GM23338 (cell line): ENCODE measurements around the gene SHISA9. TPM values are rescaled to one million over a fixed set of nuclear protein-coding genes. Genes with fewer than 3 reads are reported as not detected.

ENCODE experiments used
- ATAC-seq: fragments of 200-7000 bp; cut with Tn5 transposase; 3 replicates; pipeline ENCODE4 v1.9.1; 2020
- DNase-seq: peaks from one replicate; pipeline ENCODE4 v3.0.0-alpha.2; 2015; ENCODE audit warnings: low spot score
- H2AFZ ChIP-seq: fragments of 200-600 bp; sonication (generic); 2 replicates; pipeline ENCODE4 v1.8.0; 2016; ENCODE audit warnings: antibody characterized with exemption, mild to moderate bottlenecking, moderate library complexity
- H3F3A ChIP-seq: fragments of 200-600 bp; sonication (generic); replicated peaks from 2 replicates; pipeline ENCODE4 v1.8.0; 2017; ENCODE audit warnings: antibody characterized with exemption, mixed run types, low read depth
- H3K27ac ChIP-seq: fragments of 200-600 bp; sonication (generic); 2 replicates; pipeline ENCODE4 v1.6.1; 2016; ENCODE audit warnings: low read depth
- H3K27me3 ChIP-seq: fragments of 200-600 bp; sonication (generic); 2 replicates; pipeline ENCODE4 v1.8.0; 2016; ENCODE audit warnings: mild to moderate bottlenecking, mixed run types, moderate library complexity; ENCODE audit not compliant: insufficient read depth
- H3K36me3 ChIP-seq: fragments of 200-600 bp; sonication (generic); 2 replicates; pipeline ENCODE4 v1.8.0; 2016; ENCODE audit warnings: mild to moderate bottlenecking; ENCODE audit not compliant: insufficient read depth
- H3K4me1 ChIP-seq: fragments of 200-600 bp; sonication (generic); 2 replicates; pipeline ENCODE4 v1.8.0; 2016; ENCODE audit warnings: mild to moderate bottlenecking, moderate library complexity; ENCODE audit not compliant: insufficient read depth
- H3K4me2 ChIP-seq: fragments of 200-600 bp; sonication (generic); 2 replicates; pipeline ENCODE4 v1.7.1; 2017; ENCODE audit warnings: mixed run types
- H3K4me3 ChIP-seq: fragments of 200-600 bp; sonication (generic); 2 replicates; pipeline ENCODE4 v1.6.1; 2016; ENCODE audit warnings: mixed run types
- H3K79me2 ChIP-seq: fragments of 200-600 bp; sonication (generic); replicated peaks from 2 replicates; pipeline ENCODE4 v1.8.0; 2017; ENCODE audit warnings: mild to moderate bottlenecking; ENCODE audit not compliant: insufficient read depth
- H3K9me2 ChIP-seq: fragments of 200-600 bp; sonication (generic); 2 replicates; pipeline ENCODE4 v1.8.0; 2017; ENCODE audit not compliant: insufficient read depth
- H4K20me1 ChIP-seq: fragments of 200-600 bp; sonication (generic); replicated peaks from 2 replicates; pipeline ENCODE4 v1.8.0; 2017; ENCODE audit warnings: mild to moderate bottlenecking; ENCODE audit not compliant: insufficient read depth
- H3K27ac Mint-ChIP-seq: 2 replicates; pipeline ENCODE4 v1.8.0; 2020; ENCODE audit warnings: inconsistent platforms, mild to moderate bottlenecking, moderate library complexity, mixed read lengths
- H3K27me3 Mint-ChIP-seq: 3 replicates; pipeline ENCODE4 v1.8.0; 2022; ENCODE audit warnings: low read depth, mild to moderate bottlenecking, moderate library complexity, mixed read lengths, inconsistent platforms; ENCODE audit not compliant: insufficient read depth, poor library complexity
- H3K36me3 Mint-ChIP-seq: 3 replicates; pipeline ENCODE4 v1.8.0; 2021; ENCODE audit warnings: low read depth, mild to moderate bottlenecking, inconsistent platforms, moderate library complexity, mixed read lengths
- H3K4me1 Mint-ChIP-seq: 3 replicates; pipeline ENCODE4 v1.8.0; 2020; ENCODE audit warnings: mild to moderate bottlenecking, inconsistent platforms, mixed read lengths
- H3K4me3 Mint-ChIP-seq: 3 replicates; pipeline ENCODE4 v1.8.0; 2021; ENCODE audit warnings: moderate library complexity, mild to moderate bottlenecking, inconsistent platforms, mixed read lengths
- H3K9me3 Mint-ChIP-seq: 3 replicates; pipeline ENCODE4 v1.8.0; 2020; ENCODE audit warnings: moderate library complexity, mild to moderate bottlenecking, inconsistent platforms, mixed read lengths
- CREB1 ChIP-seq: fragments of 250-450 bp; sonication (Bioruptor Pico); IDR thresholded peaks from 2 replicates; pipeline ENCODE4 v1.5.0; 2020; ENCODE audit warnings: low read depth, mild to moderate bottlenecking, moderate library complexity
- EZH2phosphoT487 ChIP-seq: fragments of 200-600 bp; sonication (generic); IDR thresholded peaks from one replicate; pipeline ENCODE4 v1.8.1; 2018; ENCODE audit warnings: antibody characterized with exemption; ENCODE audit not compliant: unreplicated experiment
- NANOG ChIP-seq: IDR thresholded peaks from 2 replicates; pipeline ENCODE4 v1.6.1; 2016; ENCODE audit warnings: antibody characterized with exemption, borderline replicate concordance
- POLR2AphosphoS5 ChIP-seq: IDR thresholded peaks from 2 replicates; pipeline ENCODE4 v1.6.1; 2016; ENCODE audit warnings: antibody characterized with exemption, low read depth
- ZNF114 ChIP-seq: fragments of 250-450 bp; sonication (Bioruptor Pico); IDR thresholded peaks from 2 replicates; pipeline ENCODE4 v1.5.0; 2020; ENCODE audit warnings: mild to moderate bottlenecking, moderate library complexity
- polyA plus RNA-seq: library from polyadenylated mRNA; unstranded; fragments of >200 nt; fragmentation: Nextera tagmentation; extraction: Ambion mirVana; gene quantifications from 2 replicates; pipeline ENCODE4 v1.2.1, GENCODE V29; 2016
- total RNA-seq: library from RNA; depleted of rRNA; stranded (reverse); fragments of >200 nt; shearing (Covaris generic); gene quantifications from 2 replicates; pipeline ENCODE4 v1.2.3, GENCODE V29; 2014
- TF ChIP-seq, protein P1 (sequence below): IDR thresholded peaks from one replicate; pipeline ENCODE4 v1.6.1; 2018; ENCODE audit warnings: antibody characterized with exemption; ENCODE audit not compliant: unreplicated experiment
- TF ChIP-seq, protein P2 (sequence below): fragments of 250-450 bp; sonication (Bioruptor Pico); IDR thresholded peaks from 2 replicates; pipeline ENCODE4 v1.5.0; 2020; ENCODE audit warnings: mild to moderate bottlenecking, moderate library complexity

Gene SHISA9
- total and polyA plus RNA-seq, 2 experiments from 2014 or later = 10.4 to 45.6 TPM

DNA sequence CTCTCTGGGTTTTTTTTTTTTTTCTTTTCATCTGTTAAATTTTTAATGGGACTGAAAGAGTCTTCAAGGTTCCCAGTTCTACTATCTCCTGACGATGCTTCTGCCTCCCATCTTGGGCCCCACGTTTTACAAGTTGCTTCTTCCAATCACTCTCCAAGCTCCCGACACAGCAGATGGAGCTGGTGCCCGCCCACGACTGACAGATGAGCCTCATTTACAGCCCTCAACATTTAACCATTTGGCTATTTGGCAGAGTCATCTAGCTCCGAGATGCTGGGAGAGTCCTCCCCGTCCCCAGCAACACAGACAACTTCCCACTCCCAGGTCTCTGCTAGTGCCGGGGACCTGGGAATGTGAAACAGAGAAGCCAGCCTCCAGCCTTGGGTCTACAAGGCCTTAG, 276.9 kb downstream of the SHISA9 start (continued):
- TF ChIP-seq, protein P1, sequence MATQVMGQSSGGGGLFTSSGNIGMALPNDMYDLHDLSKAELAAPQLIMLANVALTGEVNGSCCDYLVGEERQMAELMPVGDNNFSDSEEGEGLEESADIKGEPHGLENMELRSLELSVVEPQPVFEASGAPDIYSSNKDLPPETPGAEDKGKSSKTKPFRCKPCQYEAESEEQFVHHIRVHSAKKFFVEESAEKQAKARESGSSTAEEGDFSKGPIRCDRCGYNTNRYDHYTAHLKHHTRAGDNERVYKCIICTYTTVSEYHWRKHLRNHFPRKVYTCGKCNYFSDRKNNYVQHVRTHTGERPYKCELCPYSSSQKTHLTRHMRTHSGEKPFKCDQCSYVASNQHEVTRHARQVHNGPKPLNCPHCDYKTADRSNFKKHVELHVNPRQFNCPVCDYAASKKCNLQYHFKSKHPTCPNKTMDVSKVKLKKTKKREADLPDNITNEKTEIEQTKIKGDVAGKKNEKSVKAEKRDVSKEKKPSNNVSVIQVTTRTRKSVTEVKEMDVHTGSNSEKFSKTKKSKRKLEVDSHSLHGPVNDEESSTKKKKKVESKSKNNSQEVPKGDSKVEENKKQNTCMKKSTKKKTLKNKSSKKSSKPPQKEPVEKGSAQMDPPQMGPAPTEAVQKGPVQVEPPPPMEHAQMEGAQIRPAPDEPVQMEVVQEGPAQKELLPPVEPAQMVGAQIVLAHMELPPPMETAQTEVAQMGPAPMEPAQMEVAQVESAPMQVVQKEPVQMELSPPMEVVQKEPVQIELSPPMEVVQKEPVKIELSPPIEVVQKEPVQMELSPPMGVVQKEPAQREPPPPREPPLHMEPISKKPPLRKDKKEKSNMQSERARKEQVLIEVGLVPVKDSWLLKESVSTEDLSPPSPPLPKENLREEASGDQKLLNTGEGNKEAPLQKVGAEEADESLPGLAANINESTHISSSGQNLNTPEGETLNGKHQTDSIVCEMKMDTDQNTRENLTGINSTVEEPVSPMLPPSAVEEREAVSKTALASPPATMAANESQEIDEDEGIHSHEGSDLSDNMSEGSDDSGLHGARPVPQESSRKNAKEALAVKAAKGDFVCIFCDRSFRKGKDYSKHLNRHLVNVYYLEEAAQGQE = no peak
- TF ChIP-seq, protein P2, sequence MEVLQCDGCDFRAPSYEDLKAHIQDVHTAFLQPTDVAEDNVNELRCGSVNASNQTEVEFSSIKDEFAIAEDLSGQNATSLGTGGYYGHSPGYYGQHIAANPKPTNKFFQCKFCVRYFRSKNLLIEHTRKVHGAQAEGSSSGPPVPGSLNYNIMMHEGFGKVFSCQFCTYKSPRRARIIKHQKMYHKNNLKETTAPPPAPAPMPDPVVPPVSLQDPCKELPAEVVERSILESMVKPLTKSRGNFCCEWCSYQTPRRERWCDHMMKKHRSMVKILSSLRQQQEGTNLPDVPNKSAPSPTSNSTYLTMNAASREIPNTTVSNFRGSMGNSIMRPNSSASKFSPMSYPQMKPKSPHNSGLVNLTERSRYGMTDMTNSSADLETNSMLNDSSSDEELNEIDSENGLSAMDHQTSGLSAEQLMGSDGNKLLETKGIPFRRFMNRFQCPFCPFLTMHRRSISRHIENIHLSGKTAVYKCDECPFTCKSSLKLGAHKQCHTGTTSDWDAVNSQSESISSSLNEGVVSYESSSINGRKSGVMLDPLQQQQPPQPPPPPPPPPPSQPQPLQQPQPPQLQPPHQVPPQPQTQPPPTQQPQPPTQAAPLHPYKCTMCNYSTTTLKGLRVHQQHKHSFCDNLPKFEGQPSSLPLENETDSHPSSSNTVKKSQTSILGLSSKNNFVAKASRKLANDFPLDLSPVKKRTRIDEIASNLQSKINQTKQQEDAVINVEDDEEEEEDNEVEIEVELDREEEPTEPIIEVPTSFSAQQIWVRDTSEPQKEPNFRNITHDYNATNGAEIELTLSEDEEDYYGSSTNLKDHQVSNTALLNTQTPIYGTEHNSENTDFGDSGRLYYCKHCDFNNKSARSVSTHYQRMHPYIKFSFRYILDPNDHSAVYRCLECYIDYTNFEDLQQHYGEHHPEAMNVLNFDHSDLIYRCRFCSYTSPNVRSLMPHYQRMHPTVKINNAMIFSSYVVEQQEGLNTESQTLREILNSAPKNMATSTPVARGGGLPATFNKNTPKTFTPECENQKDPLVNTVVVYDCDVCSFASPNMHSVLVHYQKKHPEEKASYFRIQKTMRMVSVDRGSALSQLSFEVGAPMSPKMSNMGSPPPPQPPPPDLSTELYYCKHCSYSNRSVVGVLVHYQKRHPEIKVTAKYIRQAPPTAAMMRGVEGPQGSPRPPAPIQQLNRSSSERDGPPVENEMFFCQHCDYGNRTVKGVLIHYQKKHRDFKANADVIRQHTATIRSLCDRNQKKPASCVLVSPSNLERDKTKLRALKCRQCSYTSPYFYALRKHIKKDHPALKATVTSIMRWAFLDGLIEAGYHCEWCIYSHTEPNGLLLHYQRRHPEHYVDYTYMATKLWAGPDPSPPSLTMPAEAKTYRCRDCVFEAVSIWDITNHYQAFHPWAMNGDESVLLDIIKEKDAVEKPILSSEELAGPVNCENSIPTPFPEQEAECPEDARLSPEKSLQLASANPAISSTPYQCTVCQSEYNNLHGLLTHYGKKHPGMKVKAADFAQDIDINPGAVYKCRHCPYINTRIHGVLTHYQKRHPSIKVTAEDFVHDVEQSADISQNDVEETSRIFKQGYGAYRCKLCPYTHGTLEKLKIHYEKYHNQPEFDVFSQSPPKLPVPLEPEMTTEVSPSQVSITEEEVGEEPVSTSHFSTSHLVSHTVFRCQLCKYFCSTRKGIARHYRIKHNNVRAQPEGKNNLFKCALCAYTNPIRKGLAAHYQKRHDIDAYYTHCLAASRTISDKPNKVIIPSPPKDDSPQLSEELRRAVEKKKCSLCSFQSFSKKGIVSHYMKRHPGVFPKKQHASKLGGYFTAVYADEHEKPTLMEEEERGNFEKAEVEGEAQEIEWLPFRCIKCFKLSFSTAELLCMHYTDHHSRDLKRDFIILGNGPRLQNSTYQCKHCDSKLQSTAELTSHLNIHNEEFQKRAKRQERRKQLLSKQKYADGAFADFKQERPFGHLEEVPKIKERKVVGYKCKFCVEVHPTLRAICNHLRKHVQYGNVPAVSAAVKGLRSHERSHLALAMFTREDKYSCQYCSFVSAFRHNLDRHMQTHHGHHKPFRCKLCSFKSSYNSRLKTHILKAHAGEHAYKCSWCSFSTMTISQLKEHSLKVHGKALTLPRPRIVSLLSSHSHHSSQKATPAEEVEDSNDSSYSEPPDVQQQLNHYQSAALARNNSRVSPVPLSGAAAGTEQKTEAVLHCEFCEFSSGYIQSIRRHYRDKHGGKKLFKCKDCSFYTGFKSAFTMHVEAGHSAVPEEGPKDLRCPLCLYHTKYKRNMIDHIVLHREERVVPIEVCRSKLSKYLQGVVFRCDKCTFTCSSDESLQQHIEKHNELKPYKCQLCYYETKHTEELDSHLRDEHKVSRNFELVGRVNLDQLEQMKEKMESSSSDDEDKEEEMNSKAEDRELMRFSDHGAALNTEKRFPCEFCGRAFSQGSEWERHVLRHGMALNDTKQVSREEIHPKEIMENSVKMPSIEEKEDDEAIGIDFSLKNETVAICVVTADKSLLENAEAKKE = no peak
- TF ChIP-seq ZNF114 = no peak
- no peak for TF ChIP-seq NANOG
- TF ChIP-seq CREB1 (CRISPR knock-in tag) = no peak
- TF ChIP-seq POLR2AphosphoS5 = no peak

DNA sequence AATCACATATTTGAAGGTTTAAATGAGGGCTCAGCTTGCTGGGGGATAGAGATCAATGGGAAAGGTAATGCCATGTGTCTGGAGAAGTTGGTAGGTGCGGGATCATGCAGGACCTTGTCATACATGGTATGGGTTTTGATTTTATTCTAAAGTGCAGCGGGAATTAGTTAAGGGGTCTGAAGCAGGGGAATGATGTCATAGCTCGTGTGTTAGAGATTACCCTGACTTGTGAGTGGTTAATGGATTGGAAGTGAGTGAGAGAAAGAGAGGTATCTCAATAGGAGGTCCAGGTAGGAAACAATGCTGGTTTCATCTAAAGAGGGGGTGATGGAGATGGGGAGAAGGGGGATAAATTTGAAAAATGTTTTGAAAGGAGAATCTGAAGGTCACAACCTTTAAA, 280.0 kb downstream of the SHISA9 start:
- H3K27me3 Mint-ChIP-seq = peaks cover 3% of the 10 kb centered on the region
- DNase-seq (no peak), ATAC-seq (no peak)
- H3K27ac Mint-ChIP-seq = no peak overlapping the region
- no peak overlapping the region for H3K27ac ChIP-seq
- H3K4me3 ChIP-seq = no peak overlapping the region
- H3K36me3 Mint-ChIP-seq = no peaks in the 10 kb centered on the region
- no peaks in the 10 kb centered on the region for H4K20me1 ChIP-seq
- H3K79me2 ChIP-seq = peaks cover 12% of the 10 kb centered on the region
- H3F3A ChIP-seq = no peaks in the 10 kb centered on the region
- H3K4me1 ChIP-seq = peaks cover 5% of the 10 kb centered on the region; the same call in 1 of the 2 replicates
- H3K4me1 Mint-ChIP-seq = peaks cover 18% of the 10 kb centered on the region
- no peaks in the 10 kb centered on the region for H3K9me3 Mint-ChIP-seq
- H3K4me2 ChIP-seq = no peak overlapping the region
- no peaks in the 10 kb centered on the region for H3K9me2 ChIP-seq
- H3K36me3 ChIP-seq = no peaks in the 10 kb centered on the region
- H3K27me3 ChIP-seq = no peaks in the 10 kb centered on the region
- no peak overlapping the region for H3K4me3 Mint-ChIP-seq
- H2AFZ ChIP-seq = no peak overlapping the region
- TF ChIP-seq EZH2phosphoT487 (no peak), CREB1 (CRISPR knock-in tag) (no peak), ZNF114 (no peak)
